Measurements from ENCODE around the gene ACMSD.

DNA sequence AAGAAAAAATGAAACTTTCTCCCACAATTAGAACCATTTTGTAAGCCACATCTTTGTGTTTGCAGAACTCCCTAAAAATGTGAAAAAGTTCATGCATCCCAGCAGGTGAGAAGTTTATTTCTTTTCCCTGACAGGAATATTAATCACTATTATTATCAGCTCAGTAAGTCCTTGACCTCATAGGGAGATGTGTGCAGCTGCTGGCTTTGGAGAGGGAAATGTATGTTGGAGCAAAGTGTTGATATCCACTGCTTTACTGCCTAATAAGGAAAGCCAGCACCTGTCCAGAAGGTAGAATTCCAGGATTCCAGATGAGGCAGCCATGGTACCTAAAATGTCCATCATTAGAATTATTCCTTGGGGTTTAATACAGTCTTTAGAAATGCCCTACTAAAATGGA lies 44.4 kb downstream of the ACMSD start:
- TF ChIP-seq POLR2A (IDR thresholded peaks at IDR 0.05; ENCODE audit: low read depth, low read length) (no peak), POLR2AphosphoS5 (IDR thresholded peaks at IDR 0.05; ENCODE audit: low read depth, low read length) (no peak), SPI1 (IDR thresholded peaks at IDR 0.05; ENCODE audit: low read depth, low read length) (no peak), POU2F2 (IDR thresholded peaks at IDR 0.05; ENCODE audit: low read depth, low read length) (no peak), TAF1 (IDR thresholded peaks at IDR 0.05; ENCODE audit: low read depth, low read length) (no peak)

Measured in GM12891 (cell line).